Activated CD4-positive, alpha-beta memory T cell treated with anti-CD3 and anti-CD28 coated beads for 36 hours (primary cell): ENCODE measurements around the gene STX10. TPM values are rescaled to one million over a fixed set of nuclear protein-coding genes. Genes with fewer than 3 reads are reported as not detected.

ENCODE experiments used
- CTCF ChIA-PET: fragments of 350-600 bp; sonication (Branson Sonifier 250); formaldehyde crosslinking; loops from one replicate; lab custom pipeline; 2021; ENCODE audit warnings: antibody characterized with exemption, inconsistent platforms; lab: Charles Lee
- POLR2A ChIA-PET: fragments of 350-600 bp; sonication (Branson Sonifier 250); formaldehyde crosslinking; loops from one replicate; lab custom pipeline; 2021; ENCODE audit warnings: antibody characterized with exemption; lab: Charles Lee
- DNase-seq: peaks from one replicate; pipeline ENCODE4 v3.0.0-alpha.2; 2020
- H3K27ac Mint-ChIP-seq: one replicate; pipeline ENCODE4 v1.8.0; 2021; ENCODE audit warnings: mixed read lengths
- H3K27me3 Mint-ChIP-seq: one replicate; pipeline ENCODE4 v1.8.0; 2021; ENCODE audit warnings: mixed read lengths
- H3K36me3 Mint-ChIP-seq: one replicate; pipeline ENCODE4 v1.8.0; 2021; ENCODE audit warnings: mixed read lengths
- H3K4me1 Mint-ChIP-seq: one replicate; pipeline ENCODE4 v1.8.0; 2021; ENCODE audit warnings: low read depth, mixed read lengths
- H3K4me3 Mint-ChIP-seq: one replicate; pipeline ENCODE4 v1.8.0; 2021; ENCODE audit warnings: mild to moderate bottlenecking, mixed read lengths
- H3K9me3 Mint-ChIP-seq: one replicate; pipeline ENCODE4 v1.8.0; 2021; ENCODE audit warnings: mixed read lengths
- intact Hi-C: fragments of 100-400 bp; cut with micrococcal nuclease; formaldehyde crosslinking; loops from one replicate; pipeline ENCODE4 v1.15.1; 2023
- total RNA-seq, 2 experiments: library from RNA; stranded (reverse); gene quantifications; one replicate each; pipeline ENCODE4 v1.2.3, GENCODE V29; 2021

STX10 gene
- total RNA-seq, 2 experiments from 2014 or later = 65.5 to 66.3 TPM

DNA sequence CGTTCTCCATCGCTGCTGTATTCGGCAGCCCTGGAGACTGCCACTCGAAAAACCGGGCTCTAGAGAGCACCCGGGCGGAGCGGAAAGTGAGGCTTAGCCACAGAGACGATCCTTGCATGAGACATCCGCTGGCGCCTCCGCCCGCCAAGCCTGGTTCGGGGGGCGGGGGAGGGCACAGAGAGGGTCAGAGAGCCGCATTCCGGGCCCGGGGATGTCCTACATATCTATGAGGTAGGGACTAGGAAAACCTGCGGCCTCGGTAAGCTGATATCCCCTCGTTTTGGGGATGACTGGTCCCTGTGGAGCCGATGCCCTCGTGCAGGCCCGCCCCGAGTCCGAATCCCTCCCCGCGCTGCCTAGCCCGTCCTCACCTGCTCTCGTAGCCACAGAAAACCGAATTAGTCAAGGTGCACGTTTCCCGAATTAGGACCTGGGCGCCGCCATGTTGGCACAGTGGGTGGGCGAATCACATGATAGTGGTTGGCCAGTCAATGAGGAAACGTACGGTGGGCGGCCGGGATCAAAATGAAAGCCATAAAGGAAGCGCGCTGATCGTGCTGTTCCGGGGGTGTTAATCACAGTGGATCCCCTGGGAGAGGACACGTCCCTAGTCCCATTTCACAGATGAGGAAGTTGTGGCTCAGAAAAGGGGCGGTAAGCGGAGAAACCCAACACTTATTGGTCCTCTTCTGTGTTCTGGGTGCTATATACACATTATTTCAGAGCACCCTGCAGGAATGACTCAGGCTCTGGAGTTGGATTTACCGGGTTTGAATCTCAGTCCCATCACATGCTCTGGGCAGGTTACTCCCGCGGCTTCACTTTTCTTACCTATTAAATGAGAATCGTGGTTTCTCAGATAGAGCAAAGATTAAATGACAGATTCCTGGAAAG, 33.6 kb downstream of the STX10 start, which contains the start of gene TRMT1:
TSS of gene TRMT1 (minus strand) at position 459 of the 894 bp plus-strand sequence. CDS start at position 118, 341 bp downstream.
- CTCF ChIA-PET = interaction anchor here (0.9 to 2.1 kb wide), 4 partner anchors 12 to 151 kb away, joined by 3 to 16 read pairs (median 6); no protein-coding TSS in a partner anchor
- peak within 1 kb of the TSS; percentile 93 for H3K27ac Mint-ChIP-seq
- peaks cover 39% of the 10 kb centered on the region for H3K4me1 Mint-ChIP-seq
- no peaks in the 10 kb centered on the region for H3K27me3 Mint-ChIP-seq
- H3K9me3 Mint-ChIP-seq = no peaks in the 10 kb centered on the region
- peak within 1 kb of the TSS; percentile 86 for H3K4me3 Mint-ChIP-seq
- H3K36me3 Mint-ChIP-seq = peaks cover 15% of the 10 kb centered on the region
- POLR2A ChIA-PET = interaction anchor here (0.6 to 4.1 kb wide), 6 partner anchors 12 to 745 kb away, joined by 3 to 38 read pairs (median 12); no protein-coding TSS in a partner anchor
- DNase-seq = peak; percentile 95
- intact Hi-C loops = loop anchor here (1.0 to 5.0 kb wide), 4 partner anchors 12 to 96 kb away; no protein-coding TSS in a partner anchor

DNA sequence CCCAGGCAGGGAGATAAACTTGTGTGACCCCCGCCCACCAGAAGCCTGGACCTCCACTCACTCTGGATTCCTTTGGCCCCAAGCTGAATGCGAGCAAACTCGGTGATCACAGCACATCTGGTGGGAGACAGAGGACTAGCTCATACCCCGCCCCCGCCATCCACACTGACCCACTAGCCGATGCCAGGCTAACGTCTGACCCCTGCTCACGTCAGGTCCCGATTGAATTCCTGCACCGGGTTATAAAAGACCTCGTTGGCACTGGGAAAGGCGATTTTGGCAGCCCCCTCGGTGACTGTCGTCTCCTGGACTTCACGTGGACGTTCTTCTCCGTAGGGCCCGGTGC, 34.3 kb downstream of the STX10 start:
- Mint-ChIP-seq H3K27ac (peak overlapping the region; percentile 93), H3K36me3 (peaks cover 12% of the 10 kb centered on the region)
- CTCF ChIA-PET = interaction anchor here (0.9 to 1.3 kb wide), 2 partner anchors 11 to 17 kb away, joined by 3 to 5 read pairs; no protein-coding TSS in a partner anchor

DNA sequence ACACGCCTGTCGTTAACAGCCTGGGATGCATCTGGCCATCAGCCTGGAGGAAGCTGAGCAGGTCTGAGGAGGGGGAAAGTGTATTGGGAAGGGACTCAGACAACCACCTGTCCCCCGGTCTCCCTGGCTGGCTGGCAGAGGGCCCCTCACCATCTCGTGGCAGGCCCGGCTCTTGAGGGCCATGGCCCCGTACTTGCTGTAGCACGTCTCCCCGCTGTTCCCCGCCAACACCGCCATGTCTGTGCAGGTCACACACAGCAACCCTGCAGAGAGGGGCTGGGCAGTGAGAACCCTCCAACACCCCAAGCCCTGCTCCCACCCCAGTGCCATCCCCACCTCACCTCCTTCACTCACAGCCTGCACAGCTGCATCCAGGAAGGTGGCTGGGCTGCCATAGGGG, 37.6 kb downstream of the STX10 start:
- intact Hi-C loops = no loop called here
- no peak for DNase-seq
- ChIA-PET CTCF (interaction anchor here (2.7 kb wide), 1 partner anchor 8 kb away, joined by 10 read pairs; no protein-coding TSS in a partner anchor), POLR2A (no interaction called here)
- Mint-ChIP-seq H3K27ac (no peak overlapping the region), H3K36me3 (peaks cover 16% of the 10 kb centered on the region), H3K4me1 (peaks cover 11% of the 10 kb centered on the region), H3K4me3 (no peak overlapping the region), H3K27me3 (no peaks in the 10 kb centered on the region), H3K9me3 (no peaks in the 10 kb centered on the region)

More for the DNA sequence above, 34.3 kb downstream of the STX10 start:
- intact Hi-C loops = loop anchor here (1.0 to 5.0 kb wide), 4 partner anchors 12 to 96 kb away; no protein-coding TSS in a partner anchor
- Mint-ChIP-seq H3K27me3 (no peaks in the 10 kb centered on the region), H3K4me1 (peaks cover 33% of the 10 kb centered on the region), H3K4me3 (peak overlapping the region; percentile 86), H3K9me3 (no peaks in the 10 kb centered on the region)
- POLR2A ChIA-PET = interaction anchor here (0.8 to 4.1 kb wide), 4 partner anchors 11 to 37 kb away, joined by 3 to 38 read pairs (median 8); partner anchors contain the start of genes IER2 and STX10
- DNase-seq = no peak

DNA sequence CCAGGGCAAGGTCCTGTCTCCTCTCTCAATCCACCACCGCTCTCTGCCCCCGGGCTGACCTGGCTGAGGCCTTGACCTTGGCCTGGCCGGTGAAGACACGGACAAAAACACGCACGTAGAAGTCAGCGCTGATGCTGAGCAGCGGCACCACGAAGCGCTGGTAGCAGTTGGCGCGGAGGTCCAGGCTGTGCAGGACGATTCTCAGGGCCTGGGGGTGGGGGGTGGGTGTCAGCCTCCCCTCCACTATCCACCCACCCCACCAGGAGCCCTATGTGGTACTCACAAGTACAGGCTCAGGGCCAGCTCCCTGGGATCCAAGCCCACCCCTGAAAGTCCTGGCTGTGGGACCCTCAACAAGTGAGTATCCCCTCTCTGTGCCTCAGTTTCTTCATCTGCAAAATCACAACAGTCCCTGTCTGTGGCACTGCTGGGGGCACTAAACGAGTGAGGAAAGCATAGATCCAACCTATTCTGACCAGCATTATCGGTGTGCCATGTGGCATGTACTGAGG, 40.0 kb downstream of the STX10 start:
- intact Hi-C loops = no loop called here
- Mint-ChIP-seq H3K4me1 (peaks cover 2% of the 10 kb centered on the region), H3K9me3 (no peaks in the 10 kb centered on the region), H3K27ac (no peak overlapping the region), H3K36me3 (peaks cover 12% of the 10 kb centered on the region), H3K4me3 (no peak overlapping the region), H3K27me3 (no peaks in the 10 kb centered on the region)
- no peak for DNase-seq
- POLR2A ChIA-PET = no interaction called here
- CTCF ChIA-PET = no interaction called here

DNA sequence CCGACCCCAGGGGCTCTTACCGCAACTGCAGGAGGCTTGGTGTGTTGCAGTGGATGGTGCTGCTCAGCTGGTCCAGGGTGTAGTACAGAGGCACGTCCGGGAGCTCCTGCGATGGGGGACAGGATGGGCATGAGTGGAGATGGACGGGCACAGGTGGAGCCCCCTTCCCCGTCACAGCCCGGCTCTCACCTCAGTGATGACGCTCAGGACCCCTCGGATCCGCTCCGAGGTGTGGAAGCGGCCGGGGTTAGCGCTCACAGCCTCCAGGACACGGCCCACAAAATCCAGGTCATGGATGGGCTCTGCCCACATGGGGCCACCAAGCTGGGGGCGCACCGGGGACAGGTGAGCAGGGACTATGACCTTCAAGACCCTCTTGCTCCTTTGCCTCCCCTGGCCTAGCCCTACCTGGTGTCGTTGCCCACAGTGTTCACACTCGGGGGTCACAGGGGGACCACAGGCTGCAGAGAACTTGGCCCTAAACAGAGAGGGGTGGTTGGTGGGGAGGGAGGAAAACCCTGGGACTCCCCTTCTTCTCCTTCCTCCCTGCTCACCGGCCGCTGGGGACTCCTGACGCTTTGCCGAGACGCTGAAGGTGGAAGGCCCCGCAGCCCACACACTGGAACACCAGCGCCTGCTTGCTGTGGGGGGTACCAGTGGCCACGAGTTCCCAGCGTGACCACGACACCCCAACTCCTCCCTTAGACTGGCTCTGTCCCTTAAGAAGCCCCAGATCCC, 40.6 kb downstream of the STX10 start:
- Mint-ChIP-seq H3K9me3 (no peaks in the 10 kb centered on the region), H3K4me3 (no peak overlapping the region), H3K36me3 (peaks cover 13% of the 10 kb centered on the region), H3K27ac (no peak overlapping the region), H3K4me1 (peaks cover 2% of the 10 kb centered on the region), H3K27me3 (no peaks in the 10 kb centered on the region)
- no peak for DNase-seq
- intact Hi-C loops = no loop called here
- POLR2A ChIA-PET = no interaction called here
- CTCF ChIA-PET = no interaction called here

DNA sequence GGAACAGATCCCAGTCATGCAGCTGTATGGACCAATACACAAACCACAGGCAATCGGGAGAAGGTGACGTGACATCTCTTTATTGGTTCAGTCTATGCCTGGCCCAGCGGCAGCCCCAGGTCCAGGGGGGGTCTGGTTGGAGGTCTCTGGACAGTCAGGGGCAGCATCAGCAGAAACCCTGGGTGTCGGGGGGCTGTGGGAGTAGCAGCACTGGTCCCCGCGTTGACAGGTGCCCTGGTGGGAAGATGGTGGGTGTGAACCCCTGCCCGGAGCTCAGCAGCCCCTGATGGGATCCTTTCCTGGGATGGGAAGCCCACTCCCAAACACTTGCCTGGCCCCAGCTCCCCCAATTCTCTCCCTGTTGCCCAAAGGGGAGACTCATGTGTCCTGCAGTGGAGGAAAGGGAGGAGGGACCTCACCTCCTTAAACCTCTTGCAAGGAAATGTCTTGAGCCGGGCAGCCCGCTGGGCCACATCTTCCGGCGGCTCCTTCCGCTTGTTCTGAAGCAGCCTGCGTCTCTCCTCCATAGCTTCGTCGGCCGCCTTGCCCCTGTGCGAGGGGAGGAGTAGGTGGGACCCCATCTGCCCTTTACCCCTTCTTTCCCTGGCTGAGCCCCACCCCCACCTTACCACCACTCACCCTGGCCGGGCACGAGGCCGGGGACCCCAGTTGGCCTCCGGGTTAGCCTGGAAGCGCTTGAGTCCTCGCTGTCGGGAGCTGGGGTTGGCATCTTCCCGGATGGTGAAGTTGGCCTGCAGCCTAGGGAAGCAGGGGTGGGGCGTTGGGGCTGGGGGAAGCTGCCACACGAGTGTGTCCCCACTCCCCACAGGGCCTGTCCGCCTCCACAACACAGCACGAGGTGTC, 45.1 kb downstream of the STX10 start:
- Mint-ChIP-seq H3K27ac (peak overlapping the region; percentile 94), H3K36me3 (peaks cover 13% of the 10 kb centered on the region), H3K4me1 (peaks cover 25% of the 10 kb centered on the region), H3K4me3 (peak overlapping the region; percentile 92), H3K9me3 (peaks cover 3% of the 10 kb centered on the region), H3K27me3 (no peaks in the 10 kb centered on the region)
- DNase-seq = peak; percentile 52
- CTCF ChIA-PET = interaction anchor here (0.5 to 3.6 kb wide), 27 partner anchors 9 to 340 kb away, joined by 3 to 29 read pairs (median 5); partner anchors contain the start of genes IER2, NACC1 and STX10
- intact Hi-C loops = loop anchor here (1.0 kb wide), 1 partner anchor 11 kb away; the partner anchor contains the start of gene TRMT1
- POLR2A ChIA-PET = interaction anchor here (0.7 to 2.9 kb wide), 9 partner anchors 10 to 91 kb away, joined by 3 to 13 read pairs (median 6); partner anchors contain the start of genes IER2, NACC1 and STX10

DNA sequence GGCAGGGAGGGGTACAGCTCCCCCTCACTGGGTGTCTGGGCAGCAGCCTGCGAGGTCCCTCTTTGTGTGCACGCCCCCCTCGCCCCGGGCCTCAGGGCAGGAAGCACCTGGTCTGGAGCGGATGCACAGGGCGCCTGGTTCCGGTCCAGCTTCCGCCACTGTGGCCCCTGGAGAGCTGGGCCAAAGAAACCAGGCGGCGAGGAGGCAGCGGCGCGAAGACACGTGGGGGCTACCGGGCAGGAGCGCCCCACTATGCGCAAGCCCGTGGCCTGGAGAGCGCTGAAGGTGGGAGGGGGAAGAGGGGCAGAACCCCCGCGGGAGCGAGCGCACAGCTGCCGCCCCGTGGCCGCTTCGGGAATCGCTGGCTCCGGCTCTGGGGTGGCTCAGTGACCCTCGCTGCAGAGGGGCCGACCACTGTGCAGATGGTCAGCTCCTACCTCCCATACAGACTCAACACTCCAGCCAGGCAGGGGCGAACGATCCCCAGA, 45.8 kb downstream of the STX10 start:
- Mint-ChIP-seq H3K9me3 (peaks cover 5% of the 10 kb centered on the region), H3K27ac (peak overlapping the region; percentile 94), H3K27me3 (no peaks in the 10 kb centered on the region), H3K4me1 (peaks cover 32% of the 10 kb centered on the region), H3K4me3 (peak overlapping the region; percentile 92), H3K36me3 (peaks cover 11% of the 10 kb centered on the region)
- ChIA-PET POLR2A (interaction anchor here (0.7 to 2.9 kb wide), 7 partner anchors 11 to 90 kb away, joined by 4 to 13 read pairs (median 6); partner anchors contain the start of gene NACC1), CTCF (interaction anchor here (0.5 to 3.6 kb wide), 27 partner anchors 8 to 219 kb away, joined by 3 to 29 read pairs (median 5); partner anchors contain the start of genes IER2, NACC1 and STX10)
- DNase-seq = peak; percentile 81
- intact Hi-C loops = loop anchor here (1.0 kb wide), 1 partner anchor 12 kb away; the partner anchor contains the start of gene TRMT1

DNA sequence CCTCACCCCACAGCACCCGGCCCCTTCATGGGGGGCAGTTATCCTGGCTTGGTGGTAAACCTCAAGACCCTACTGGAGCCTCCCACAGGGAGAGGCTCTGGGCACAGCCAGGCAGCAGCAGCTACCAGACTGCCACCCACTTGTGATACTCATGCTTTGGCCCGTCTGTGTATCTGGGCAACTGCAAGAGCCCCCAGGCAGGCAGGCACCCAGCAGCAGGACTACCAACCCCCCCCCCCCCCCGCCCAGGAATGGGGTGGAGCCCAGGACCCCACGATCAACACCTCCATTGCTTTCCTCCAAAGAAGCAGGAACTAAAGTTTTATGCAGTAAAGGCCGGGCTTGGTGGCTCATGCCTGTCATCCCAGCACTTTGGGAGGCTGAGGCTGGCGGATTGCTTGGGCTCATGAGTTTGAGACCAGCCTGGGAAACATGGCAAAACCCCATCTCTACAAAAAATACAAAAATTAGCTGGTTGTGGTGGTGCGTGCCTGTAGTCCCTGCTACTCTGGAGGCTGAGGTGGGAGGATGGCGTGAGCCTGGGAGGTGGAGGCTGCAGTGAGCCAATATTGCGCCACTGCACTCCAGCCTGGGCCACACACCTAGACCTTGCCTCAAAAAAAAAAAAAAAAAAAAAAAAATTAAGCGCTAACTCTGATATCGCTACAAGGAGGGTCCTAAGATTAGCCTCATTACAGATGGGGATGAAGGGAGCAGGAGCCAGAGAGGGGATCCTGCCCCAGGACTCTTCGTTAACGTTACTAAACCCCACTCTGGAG, 46.4 kb downstream of the STX10 start:
- H3K4me3 Mint-ChIP-seq = peak overlapping the region; percentile 92
- CTCF ChIA-PET = interaction anchor here (0.7 to 3.6 kb wide), 19 partner anchors 10 to 219 kb away, joined by 3 to 29 read pairs (median 6); partner anchors contain the start of gene NACC1
- H3K36me3 Mint-ChIP-seq = peaks cover 9% of the 10 kb centered on the region
- H3K27me3 Mint-ChIP-seq = peaks cover 2% of the 10 kb centered on the region
- H3K4me1 Mint-ChIP-seq = peaks cover 35% of the 10 kb centered on the region
- peaks cover 5% of the 10 kb centered on the region for H3K9me3 Mint-ChIP-seq
- peak overlapping the region; percentile 94 for H3K27ac Mint-ChIP-seq
- POLR2A ChIA-PET = interaction anchor here (1.4 to 2.9 kb wide), 6 partner anchors 12 to 90 kb away, joined by 5 to 13 read pairs (median 7); partner anchors contain the start of gene NACC1
- intact Hi-C loops = loop anchor here (1.0 kb wide), 1 partner anchor 13 kb away; the partner anchor contains the start of gene TRMT1
- DNase-seq = no peak

DNA sequence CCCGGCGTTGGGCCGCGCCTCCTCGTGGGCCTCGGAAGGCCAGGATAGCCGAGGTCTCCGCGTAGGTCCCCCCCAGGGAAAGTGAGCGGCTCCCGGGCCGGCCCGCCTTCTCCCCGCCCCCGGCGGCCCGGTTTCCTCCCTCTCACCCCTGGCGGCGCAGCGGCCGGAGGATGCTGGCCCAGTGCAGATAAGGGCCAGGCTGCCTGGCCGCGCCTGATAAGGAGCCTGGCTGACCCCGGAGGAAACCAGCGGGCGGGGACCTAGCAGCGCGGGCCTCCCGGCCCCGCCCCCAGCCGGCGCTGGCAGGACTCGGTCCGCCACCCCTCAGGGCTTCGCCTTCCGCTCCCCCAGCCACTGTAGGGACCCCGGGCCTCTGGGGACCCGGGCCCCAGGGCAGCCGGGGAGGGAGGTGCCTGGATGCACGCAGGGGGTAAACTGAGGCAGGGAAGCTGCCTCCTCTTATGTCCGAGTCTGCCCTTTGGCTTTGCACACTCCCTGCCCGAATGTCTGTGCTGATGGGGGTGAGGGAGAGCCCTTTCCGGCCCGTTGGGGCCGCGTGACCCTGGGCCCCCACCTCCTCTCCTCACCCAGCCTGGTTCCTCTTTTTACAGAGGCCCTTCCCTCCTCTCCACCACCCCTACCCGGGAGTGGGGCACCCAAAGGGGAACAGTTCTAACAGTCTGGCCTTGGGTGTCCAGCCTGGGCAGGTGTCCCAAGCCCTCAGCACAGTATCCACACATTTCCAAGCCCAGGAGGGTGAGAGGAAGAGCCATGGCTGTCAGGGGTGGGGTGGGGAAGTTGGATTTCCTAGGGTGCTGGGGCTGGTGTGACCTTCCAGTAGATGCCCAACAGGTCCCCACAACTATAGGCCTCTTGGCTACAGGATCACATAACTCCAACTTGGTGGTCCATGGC, 47.3 kb downstream of the STX10 start, which contains the start of gene LYL1:
TSS of gene LYL1 (minus strand) at position 193 of the 915 bp plus-strand sequence. CDS start 1,687 bp downstream, outside the sequence.
- Mint-ChIP-seq H3K27ac (peak within 1 kb of the TSS; percentile 76), H3K4me1 (peaks cover 39% of the 10 kb centered on the region), H3K36me3 (peaks cover 9% of the 10 kb centered on the region), H3K9me3 (peaks cover 5% of the 10 kb centered on the region), H3K4me3 (peak within 1 kb of the TSS; percentile 69), H3K27me3 (peaks cover 3% of the 10 kb centered on the region)
- DNase-seq = peak; percentile 58
- ChIA-PET CTCF (interaction anchor here (0.7 to 3.6 kb wide), 4 partner anchors 9 to 137 kb away, joined by 3 to 29 read pairs (median 11); no protein-coding TSS in a partner anchor), POLR2A (interaction anchor here (2.9 kb wide), 1 partner anchor 15 kb away, joined by 13 read pairs; the partner anchor contains the start of gene NACC1)
- intact Hi-C loops = no loop called here
